HG03064 (cell line): ENCODE results near the gene PRDM10.
"Not testable (repeated sequence)": the region's sequence is repeated elsewhere in the genome, so short reads cannot be mapped to it uniquely, and the experiment has no call there.

Source experiments
- ATAC-seq: cut with Tn5 transposase; IDR thresholded peaks from one replicate; pipeline ENCODE4 v1.9.1; 2021; ENCODE audit warnings: low read depth; ENCODE audit not compliant: unreplicated experiment

PRDM10 gene

GRCh38 chr11:129918361-129918760 lies 84.3 kb downstream of the PRDM10 start:
- ATAC-seq, result no peak

DNA sequence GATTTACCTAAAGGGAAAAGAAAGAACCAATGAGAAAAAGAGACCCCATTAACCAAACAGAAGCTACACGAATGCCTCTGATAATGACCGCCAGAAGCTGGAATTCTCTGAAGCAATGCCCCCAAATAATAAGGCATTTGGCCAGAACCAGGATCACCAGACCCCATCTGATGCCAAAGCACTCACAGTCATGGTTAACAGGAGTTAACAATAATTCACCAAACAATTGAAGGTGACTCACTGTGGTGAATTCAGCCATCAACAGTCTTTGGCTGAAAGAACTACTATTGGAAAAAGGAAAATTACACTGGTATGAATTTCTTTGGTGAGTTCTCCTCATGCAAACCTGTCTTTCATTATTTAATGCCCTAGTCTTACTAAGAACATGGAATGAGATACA lies 85.4 kb downstream of the PRDM10 start:
- ATAC-seq, result no peak

DNA sequence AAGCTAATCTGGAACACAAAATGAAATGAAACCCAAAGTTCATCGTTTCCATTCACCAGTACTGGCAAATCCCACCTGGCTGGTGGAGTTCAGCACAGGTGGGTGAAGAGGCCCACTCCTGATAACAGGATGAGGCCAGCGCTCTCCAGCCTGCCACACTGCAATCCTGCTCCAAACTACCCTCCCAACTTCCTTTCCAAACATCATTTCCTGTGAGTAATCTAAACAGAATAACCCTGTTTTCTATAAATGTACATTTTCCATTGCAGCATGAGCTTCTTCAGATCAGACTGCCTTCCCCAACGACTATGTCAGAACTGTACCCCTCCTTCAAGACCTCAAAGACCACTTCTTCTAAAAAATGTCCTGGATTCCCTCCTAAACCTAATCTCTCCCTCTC lies 91.3 kb downstream of the PRDM10 start:
- no peak for ATAC-seq

GRCh38 chr11:129910360-129910759 lies 92.3 kb downstream of the PRDM10 start:
- no peak for ATAC-seq

DNA sequence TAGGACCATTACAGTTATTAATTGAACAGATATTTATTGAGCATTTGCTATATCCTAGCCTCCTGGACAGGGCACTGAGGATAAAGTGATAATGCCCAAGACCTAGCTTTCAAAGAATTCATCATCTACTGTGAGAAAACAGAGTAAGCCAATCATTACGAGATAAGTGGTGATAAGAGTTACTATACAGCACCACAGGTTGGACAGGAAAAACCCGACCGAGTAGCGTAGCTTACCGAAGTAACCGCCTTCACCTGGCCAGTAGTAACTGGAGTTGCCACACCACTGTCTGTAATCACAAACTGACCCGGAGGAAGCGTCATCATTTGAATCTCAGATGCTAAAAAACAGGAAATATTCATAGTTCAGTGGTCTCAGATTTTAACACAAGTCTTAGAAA lies 97.2 kb downstream of the PRDM10 start:
- no peak for ATAC-seq

- ATAC-seq, result no peak
These were observed 106.6 kb downstream of the PRDM10 start for GRCh38 chr11:129896062-129896461.

DNA sequence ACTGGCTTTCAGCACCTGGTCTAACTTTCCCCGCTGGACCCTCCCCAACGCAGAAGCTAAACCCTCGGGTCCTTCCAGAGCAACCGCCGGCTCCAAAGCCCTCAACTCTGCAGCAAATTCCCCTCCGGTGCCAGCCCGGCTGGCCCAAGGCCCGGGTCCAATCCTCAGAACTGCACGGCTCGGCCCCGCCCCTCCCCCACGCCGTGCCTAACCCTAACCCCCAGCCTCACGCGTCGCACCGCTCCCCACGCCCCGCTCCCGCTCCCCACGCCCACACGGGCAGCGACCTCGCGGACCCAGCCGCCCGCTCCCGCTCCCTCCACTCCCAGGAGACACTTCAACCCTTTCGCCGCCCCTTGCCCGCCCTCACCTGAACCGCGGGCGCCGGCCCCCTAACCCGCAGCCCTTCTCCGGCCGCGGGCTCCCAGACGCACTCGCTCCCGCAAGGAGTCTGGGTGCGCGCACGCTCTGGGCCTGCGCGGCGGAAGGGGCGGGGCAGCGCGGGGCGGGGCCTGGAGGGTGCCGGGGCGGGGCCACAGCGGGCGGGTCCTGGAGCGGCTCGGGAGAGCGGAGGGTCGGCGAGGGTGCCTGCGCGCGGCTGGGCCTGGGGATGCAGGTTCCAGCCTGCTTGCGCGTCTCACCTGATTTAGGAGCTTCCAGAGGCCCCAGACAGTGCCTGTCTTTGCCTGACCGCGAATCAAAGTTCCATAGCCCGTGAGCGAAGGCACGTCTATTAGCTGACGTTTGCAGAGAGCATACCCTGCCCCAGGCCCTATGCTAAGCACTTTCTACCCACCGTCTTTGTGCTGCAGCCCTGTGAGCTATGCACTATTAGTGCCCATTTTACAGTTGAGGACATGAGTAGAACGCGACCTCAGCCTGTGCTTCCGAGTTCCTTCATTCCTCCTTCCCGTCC lies 107.3 kb downstream of the PRDM10 start, which contains the start of gene NFRKB:
Gene NFRKB (minus strand): TSS at position 453 of the 916 bp plus-strand sequence. CDS start 2,729 bp downstream, outside the sequence.
- peak; percentile 96 for ATAC-seq

DNA sequence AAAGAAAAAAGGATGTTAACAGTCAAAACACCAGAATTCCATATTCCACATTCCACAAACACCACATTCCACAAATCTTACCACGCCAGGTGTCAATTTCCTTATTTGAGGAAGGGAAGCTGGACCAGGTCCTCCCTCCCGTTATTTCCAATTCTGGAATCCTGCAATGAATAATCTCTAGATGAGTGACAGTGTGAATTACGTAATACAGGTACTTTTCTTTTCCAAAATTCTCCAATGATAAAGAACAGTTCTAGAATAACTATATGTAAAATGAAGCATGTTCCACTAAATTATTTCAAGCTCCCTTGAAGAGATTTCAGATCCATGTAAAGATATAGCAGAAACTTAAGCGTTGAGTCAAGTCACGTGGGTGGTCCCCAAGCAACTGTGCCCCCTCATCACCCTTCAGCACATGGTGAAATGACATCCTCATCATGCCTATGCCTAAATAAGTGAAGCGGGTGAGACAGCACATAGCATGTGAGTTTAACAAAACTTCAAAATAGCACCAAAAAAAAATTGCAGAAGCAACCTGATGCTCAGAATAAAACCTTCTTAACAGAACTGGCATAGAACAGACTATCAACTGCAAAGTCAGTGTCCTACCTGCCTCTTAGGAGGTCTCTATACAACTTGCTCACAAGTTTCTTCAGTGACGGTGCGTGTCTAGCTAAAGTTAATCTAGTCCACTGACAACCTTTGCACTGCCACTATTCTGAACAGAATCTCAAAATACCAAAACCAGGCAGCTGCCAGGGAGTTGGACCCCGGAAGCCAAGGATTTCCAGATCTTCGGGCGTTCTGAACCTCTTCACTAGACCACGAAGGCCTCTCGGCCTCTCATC lies 108.1 kb downstream of the PRDM10 start:
- ATAC-seq, result peak; percentile 13

DNA sequence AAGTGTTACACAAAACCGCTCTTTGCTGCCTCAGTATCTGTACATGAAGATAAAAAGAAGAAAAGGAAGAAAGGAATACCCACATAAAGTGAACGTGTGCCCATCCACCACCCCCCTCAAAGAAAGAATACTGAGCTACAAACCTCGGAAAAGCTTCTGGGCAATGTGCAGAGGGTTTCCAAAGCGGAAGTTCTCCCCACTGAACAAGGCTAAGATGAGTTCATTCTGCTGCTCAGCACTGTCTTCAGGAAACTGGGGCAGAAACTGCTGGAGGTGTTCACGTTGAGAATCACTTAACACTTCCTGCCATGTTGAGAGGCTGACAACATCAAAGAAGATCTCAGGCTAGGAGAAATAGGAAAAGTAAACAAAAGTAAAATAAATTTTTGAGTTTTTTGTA lies 114.2 kb downstream of the PRDM10 start:
- no peak for ATAC-seq

- no peak for ATAC-seq
These were observed 117.3 kb downstream of the PRDM10 start for GRCh38 chr11:129885381-129885780.

GRCh38 chr11:129884581-129884980 lies 118.1 kb downstream of the PRDM10 start:
- no peak for ATAC-seq

DNA sequence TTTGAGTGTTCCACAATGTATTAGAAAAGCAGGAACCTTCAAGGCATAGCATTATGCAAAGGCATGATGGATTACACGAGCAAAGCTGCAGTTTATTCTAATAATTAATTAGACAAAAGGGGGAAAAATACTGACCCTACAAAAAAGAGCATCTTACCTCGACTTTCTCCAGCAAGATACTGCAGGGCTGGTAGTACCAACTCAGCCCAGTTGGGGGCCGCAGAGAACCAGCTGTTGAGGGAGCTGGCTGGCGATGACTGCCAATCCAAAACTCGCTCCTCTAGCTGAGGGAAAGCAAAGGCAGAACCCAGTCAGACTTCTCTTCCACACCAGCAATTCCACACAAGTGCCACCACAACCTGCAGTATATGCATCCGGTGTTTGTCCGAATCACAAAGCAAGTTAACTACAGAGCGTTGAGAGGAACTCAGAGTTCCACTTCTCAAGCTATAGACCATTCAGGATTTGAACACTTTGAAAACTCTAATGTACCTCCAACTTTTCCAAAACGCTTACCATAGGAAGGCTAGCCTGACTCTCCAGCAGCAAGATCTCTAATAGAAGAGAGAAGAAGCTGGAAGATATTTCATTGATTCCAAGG lies 121.0 kb downstream of the PRDM10 start:
- ATAC-seq, result no peak

GRCh38 chr11:129880311-129880710 lies 122.3 kb downstream of the PRDM10 start:
- ATAC-seq, result no peak

GRCh38 chr11:129871914-129872313 lies 130.7 kb downstream of the PRDM10 start:
- ATAC-seq, result no peak

GRCh38 chr11:129868626-129869025 lies 134.0 kb downstream of the PRDM10 start:
- not testable (repeated sequence) for ATAC-seq

- ATAC-seq, result no peak
These were observed 136.3 kb downstream of the PRDM10 start for GRCh38 chr11:129866311-129866710.

- ATAC-seq, result no peak
These were observed 136.9 kb downstream of the PRDM10 start for GRCh38 chr11:129865701-129866100.

GRCh38 chr11:129864811-129865210 lies 137.8 kb downstream of the PRDM10 start:
- no peak for ATAC-seq

DNA sequence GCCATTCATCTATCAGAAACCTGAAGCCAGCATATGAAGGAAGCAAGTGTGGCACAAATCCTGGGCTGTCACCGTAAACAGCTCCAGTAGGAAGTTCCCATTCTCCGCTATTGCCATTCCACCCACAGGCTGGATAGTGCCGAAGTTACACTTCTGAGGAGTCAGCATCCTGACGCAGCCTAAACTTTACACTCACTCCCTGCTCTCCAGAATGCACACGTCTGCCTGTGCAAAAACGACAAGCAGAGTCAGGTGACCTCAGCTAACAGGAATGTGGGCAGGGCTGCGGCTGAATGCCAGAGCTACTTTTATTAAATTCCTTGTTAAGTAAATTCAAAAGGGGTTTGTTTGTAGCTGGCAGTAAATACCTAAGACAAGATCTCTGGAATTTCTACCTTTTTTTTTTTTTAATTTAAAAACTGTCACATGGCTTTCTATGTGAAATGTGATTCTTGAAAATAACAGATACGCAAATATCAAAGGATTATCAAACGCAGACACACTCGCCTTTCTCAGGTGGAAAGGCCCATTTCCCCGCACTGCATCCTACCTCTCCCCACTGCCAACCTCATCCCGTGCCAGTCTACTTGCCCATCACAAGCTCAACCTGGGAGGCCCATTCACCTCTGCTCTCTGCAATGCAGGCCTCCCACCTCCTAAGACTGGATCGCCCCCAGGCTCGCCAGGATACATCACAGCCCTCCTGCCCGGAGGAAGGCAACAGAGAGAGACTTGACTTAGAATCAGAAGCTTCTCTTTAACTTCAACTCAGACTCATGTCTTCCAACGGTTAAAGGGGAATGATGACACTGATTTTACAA lies 140.7 kb downstream of the PRDM10 start:
- ATAC-seq, result no peak

GRCh38 chr11:129856036-129856435 lies 146.6 kb downstream of the PRDM10 start:
- ATAC-seq, result no peak
